Neural progenitor cell (in vitro differentiated cells): ENCODE measurements around the gene DRG2. TPM values are rescaled to one million over a fixed set of nuclear protein-coding genes. Genes with fewer than 3 reads are reported as not detected.

ENCODE experiments used
- DNase-seq: peaks from one replicate; pipeline ENCODE4 v3.0.0-alpha.2; 2016; ENCODE audit warnings: low spot score
- H2AFZ ChIP-seq: fragments of 200-600 bp; sonication (generic); replicated peaks from 2 replicates; pipeline ENCODE4 v1.6.1; 2016; ENCODE audit warnings: antibody characterized with exemption
- H3F3A ChIP-seq: fragments of 200-600 bp; sonication (generic); 2 replicates; pipeline ENCODE4 v1.6.1; 2016; ENCODE audit warnings: antibody characterized with exemption, low read depth
- H3K27ac ChIP-seq: fragments of 200-600 bp; sonication (generic); 2 replicates; pipeline ENCODE4 v1.5.1; 2016; ENCODE audit warnings: mild to moderate bottlenecking
- H3K27me3 ChIP-seq: fragments of 200-600 bp; sonication (generic); 2 replicates; pipeline ENCODE4 v1.6.1; 2016; ENCODE audit warnings: mild to moderate bottlenecking, moderate library complexity
- H3K36me3 ChIP-seq: fragments of 200-600 bp; sonication (generic); 2 replicates; pipeline ENCODE4 v1.5.1; 2016
- H3K4me1 ChIP-seq: fragments of 200-600 bp; sonication (generic); 2 replicates; pipeline ENCODE4 v1.6.1; 2016; ENCODE audit warnings: mixed run types
- H3K4me2 ChIP-seq: fragments of 200-600 bp; sonication (generic); 2 replicates; pipeline ENCODE4 v1.6.1; 2016
- H3K4me3 ChIP-seq: fragments of 200-600 bp; sonication (generic); 2 replicates; pipeline ENCODE4 v1.5.1; 2016
- H3K79me2 ChIP-seq: fragments of 200-600 bp; sonication (generic); 2 replicates; pipeline ENCODE4 v1.6.1; 2016; ENCODE audit warnings: low read depth
- H3K9ac ChIP-seq: fragments of 200-600 bp; sonication (generic); 2 replicates; pipeline ENCODE4 v1.6.1; 2016
- H3K9me3 ChIP-seq: fragments of 200-600 bp; sonication (generic); 2 replicates; pipeline ENCODE4 v1.5.1; 2016; ENCODE audit warnings: low read depth
- H4K20me1 ChIP-seq: fragments of 200-600 bp; sonication (generic); 2 replicates; pipeline ENCODE4 v1.6.1; 2016; ENCODE audit warnings: low read depth
- H3K27ac Mint-ChIP-seq: 3 replicates; pipeline ENCODE4 v1.8.0; 2021; ENCODE audit warnings: mixed read lengths
- H3K27me3 Mint-ChIP-seq: 2 replicates; pipeline ENCODE4 v1.8.0; 2022; ENCODE audit warnings: low read depth, mild to moderate bottlenecking, inconsistent platforms, moderate library complexity, mixed read lengths; ENCODE audit not compliant: insufficient read depth
- H3K36me3 Mint-ChIP-seq: 3 replicates; pipeline ENCODE4 v1.8.0; 2021; ENCODE audit warnings: mixed read lengths
- H3K4me1 Mint-ChIP-seq: 3 replicates; pipeline ENCODE4 v1.8.0; 2021; ENCODE audit warnings: mixed read lengths
- H3K4me3 Mint-ChIP-seq: 3 replicates; pipeline ENCODE4 v1.8.0; 2021; ENCODE audit warnings: mild to moderate bottlenecking, moderate library complexity, mixed read lengths
- H3K9me3 Mint-ChIP-seq: 3 replicates; pipeline ENCODE4 v1.8.0; 2020; ENCODE audit warnings: mixed read lengths
- EZH2 ChIP-seq: fragments of 200-600 bp; sonication (generic); IDR thresholded peaks from 2 replicates; pipeline ENCODE4 v1.6.1; 2017; ENCODE audit warnings: antibody characterized with exemption, mild to moderate bottlenecking, moderate library complexity
- EZH2phosphoT487 ChIP-seq: fragments of 200-600 bp; sonication (generic); IDR thresholded peaks from 2 replicates; pipeline ENCODE4 v1.6.1; 2017; ENCODE audit warnings: antibody characterized with exemption
- total RNA-seq: library from RNA; depleted of rRNA; stranded (reverse); fragments of >200 nt; gene quantifications from 2 replicates; pipeline ENCODE4 v1.2.3, GENCODE V29; 2015; ENCODE audit warnings: low replicate concordance
- TF ChIP-seq, protein P1 (sequence below): fragments of 200-600 bp; sonication (generic); IDR thresholded peaks from 2 replicates; pipeline ENCODE4 v1.5.1; 2017; ENCODE audit warnings: antibody characterized with exemption, mild to moderate bottlenecking

The DRG2 gene
- total RNA-seq, 1 donor from 2014 or later: 24.8 TPM

DNA sequence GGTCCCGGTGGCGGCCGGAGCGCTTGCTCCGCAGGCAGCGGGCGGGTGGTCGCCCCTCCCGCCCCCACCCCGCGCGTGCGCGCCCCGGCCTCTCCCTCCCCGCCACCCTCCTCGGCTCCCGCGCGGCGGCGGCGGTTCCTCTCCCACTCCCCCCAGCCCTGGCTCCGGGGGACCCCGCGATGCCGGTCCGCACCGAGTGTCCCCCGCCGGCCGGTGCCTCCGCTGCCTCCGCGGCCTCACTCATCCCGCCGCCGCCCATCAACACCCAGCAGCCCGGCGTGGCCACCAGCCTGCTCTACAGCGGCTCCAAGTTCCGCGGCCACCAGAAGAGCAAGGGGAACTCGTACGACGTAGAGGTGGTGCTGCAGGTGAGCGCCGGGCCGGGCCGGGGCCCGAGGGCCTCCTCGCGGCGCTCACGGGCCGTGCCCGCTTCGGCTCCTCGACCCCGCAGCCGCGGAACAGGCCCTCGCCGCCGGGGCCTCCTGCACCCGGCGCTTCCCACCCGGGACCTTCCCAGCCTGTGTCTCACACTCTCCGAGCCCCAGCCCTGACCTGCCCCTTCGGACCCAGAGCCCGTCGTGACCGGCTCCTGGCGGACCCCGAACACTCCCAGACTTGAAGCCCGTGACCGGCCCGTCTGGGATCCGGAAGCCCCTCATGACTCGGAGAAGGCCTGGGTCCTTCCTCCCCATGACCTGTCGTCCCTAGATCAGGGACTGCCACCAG is 48.0 kb upstream of the DRG2 start:
- Histone ChIP-seq H4K20me1 (peaks cover 33% of the 10 kb centered on the region), H3K79me2 (peaks cover 38% of the 10 kb centered on the region), H3F3A (peaks cover 6% of the 10 kb centered on the region), H2AFZ (peak overlapping the region; percentile 90), H3K36me3 (no peaks in the 10 kb centered on the region), H3K9me3 (no peaks in the 10 kb centered on the region), H3K4me3 (peak overlapping the region; percentile 81), H3K27ac (no peak overlapping the region), H3K4me1 (peaks cover 7% of the 10 kb centered on the region), H3K9ac (peak overlapping the region; percentile 73), H3K4me2 (peak overlapping the region; percentile 98), H3K27me3 (no peaks in the 10 kb centered on the region)
- Mint-ChIP-seq H3K4me1 (peaks cover 40% of the 10 kb centered on the region), H3K27ac (no peak overlapping the region), H3K36me3 (peaks cover under 1% of the 10 kb centered on the region), H3K9me3 (no peaks in the 10 kb centered on the region), H3K27me3 (peaks cover 5% of the 10 kb centered on the region), H3K4me3 (peak overlapping the region; percentile 97)
- peak; percentile 78 for DNase-seq
- peak; percentile 30 for TF ChIP-seq EZH2phosphoT487
- TF ChIP-seq, protein P1, sequence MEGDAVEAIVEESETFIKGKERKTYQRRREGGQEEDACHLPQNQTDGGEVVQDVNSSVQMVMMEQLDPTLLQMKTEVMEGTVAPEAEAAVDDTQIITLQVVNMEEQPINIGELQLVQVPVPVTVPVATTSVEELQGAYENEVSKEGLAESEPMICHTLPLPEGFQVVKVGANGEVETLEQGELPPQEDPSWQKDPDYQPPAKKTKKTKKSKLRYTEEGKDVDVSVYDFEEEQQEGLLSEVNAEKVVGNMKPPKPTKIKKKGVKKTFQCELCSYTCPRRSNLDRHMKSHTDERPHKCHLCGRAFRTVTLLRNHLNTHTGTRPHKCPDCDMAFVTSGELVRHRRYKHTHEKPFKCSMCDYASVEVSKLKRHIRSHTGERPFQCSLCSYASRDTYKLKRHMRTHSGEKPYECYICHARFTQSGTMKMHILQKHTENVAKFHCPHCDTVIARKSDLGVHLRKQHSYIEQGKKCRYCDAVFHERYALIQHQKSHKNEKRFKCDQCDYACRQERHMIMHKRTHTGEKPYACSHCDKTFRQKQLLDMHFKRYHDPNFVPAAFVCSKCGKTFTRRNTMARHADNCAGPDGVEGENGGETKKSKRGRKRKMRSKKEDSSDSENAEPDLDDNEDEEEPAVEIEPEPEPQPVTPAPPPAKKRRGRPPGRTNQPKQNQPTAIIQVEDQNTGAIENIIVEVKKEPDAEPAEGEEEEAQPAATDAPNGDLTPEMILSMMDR: no peak

DNA sequence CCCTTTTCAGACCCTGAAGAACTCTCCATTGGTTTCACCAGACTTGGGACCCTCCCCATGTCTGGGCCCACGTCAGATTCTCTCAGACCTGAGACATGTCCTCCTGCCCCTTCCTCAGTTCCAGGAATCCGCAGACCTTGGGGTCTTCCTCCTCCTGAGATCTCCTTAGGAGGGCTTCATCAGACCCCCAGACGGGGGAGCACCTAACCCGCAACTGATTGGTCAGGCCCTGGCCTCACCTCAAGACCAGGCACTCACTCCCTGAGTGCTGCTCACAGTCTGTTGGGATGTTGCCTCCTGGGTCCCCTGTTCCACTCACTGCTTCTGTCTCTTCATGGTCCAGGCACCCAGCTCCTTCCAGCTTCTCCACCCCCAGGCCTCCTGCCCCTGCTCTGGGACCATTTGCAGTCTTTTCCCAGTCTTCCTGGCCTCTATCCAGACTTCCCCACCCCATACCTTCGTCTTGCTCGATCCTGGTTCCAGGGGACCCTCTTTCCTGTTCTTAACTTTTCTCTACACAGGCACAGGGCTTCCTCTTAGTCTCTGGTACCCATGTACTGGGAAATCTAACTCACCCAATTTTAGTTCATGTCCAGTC is 47.4 kb upstream of the DRG2 start:
- peak overlapping the region; percentile 95 for H3K4me3 Mint-ChIP-seq
- Histone ChIP-seq H3K4me2 (peak overlapping the region; percentile 98), H3K9ac (peak overlapping the region; percentile 73), H3K9me3 (no peaks in the 10 kb centered on the region), H3K4me3 (peak overlapping the region; percentile 81), H4K20me1 (peaks cover 33% of the 10 kb centered on the region), H3F3A (peaks cover 6% of the 10 kb centered on the region), H3K36me3 (no peaks in the 10 kb centered on the region), H2AFZ (peak overlapping the region; percentile 90), H3K4me1 (peaks cover 7% of the 10 kb centered on the region), H3K27me3 (no peaks in the 10 kb centered on the region), H3K27ac (no peak overlapping the region), H3K79me2 (peaks cover 38% of the 10 kb centered on the region)
- TF ChIP-seq EZH2: no peak
- H3K27me3 Mint-ChIP-seq: peaks cover 5% of the 10 kb centered on the region
- H3K36me3 Mint-ChIP-seq: peaks cover 1% of the 10 kb centered on the region
- no peaks in the 10 kb centered on the region for H3K9me3 Mint-ChIP-seq
- peaks cover 40% of the 10 kb centered on the region for H3K4me1 Mint-ChIP-seq
- DNase-seq: peak; percentile 43
- no peak overlapping the region for H3K27ac Mint-ChIP-seq

DNA sequence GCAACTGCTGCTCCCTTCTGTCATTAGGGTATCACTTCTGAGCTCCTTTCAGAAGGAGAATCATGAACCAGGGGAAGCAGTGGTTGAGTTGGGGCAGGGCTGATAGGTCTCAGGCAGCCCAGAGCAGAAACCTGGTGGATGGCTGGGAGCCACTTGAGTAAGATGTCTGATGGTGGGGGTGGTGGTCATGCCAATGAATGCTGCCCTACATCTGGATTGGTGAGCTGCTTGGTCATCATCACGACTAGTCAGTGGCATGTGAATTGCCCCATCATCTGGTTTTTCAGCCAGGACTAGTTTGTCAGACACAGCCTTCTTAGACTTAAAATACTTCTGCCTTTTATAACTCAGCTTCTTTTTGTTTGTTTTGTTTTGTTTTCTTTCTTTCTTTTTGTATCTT is 46.0 kb upstream of the DRG2 start:
- TF ChIP-seq EZH2 (no peak), EZH2phosphoT487 (no peak)
- TF ChIP-seq, protein P1: no peak
- Histone ChIP-seq H3K4me3 (no peak overlapping the region), H2AFZ (no peak overlapping the region), H4K20me1 (peaks cover 33% of the 10 kb centered on the region), H3F3A (peaks cover 6% of the 10 kb centered on the region), H3K36me3 (no peaks in the 10 kb centered on the region), H3K9me3 (no peaks in the 10 kb centered on the region), H3K79me2 (peaks cover 38% of the 10 kb centered on the region), H3K27ac (no peak overlapping the region), H3K27me3 (no peaks in the 10 kb centered on the region), H3K4me1 (peaks cover 7% of the 10 kb centered on the region), H3K9ac (no peak overlapping the region), H3K4me2 (no peak overlapping the region)
- peaks cover 5% of the 10 kb centered on the region for H3K27me3 Mint-ChIP-seq
- H3K36me3 Mint-ChIP-seq: peaks cover 1% of the 10 kb centered on the region
- H3K9me3 Mint-ChIP-seq: no peaks in the 10 kb centered on the region
- peaks cover 40% of the 10 kb centered on the region for H3K4me1 Mint-ChIP-seq
- peak overlapping the region; percentile 95 for H3K4me3 Mint-ChIP-seq
- no peak overlapping the region for H3K27ac Mint-ChIP-seq
- no peak for DNase-seq

DNA sequence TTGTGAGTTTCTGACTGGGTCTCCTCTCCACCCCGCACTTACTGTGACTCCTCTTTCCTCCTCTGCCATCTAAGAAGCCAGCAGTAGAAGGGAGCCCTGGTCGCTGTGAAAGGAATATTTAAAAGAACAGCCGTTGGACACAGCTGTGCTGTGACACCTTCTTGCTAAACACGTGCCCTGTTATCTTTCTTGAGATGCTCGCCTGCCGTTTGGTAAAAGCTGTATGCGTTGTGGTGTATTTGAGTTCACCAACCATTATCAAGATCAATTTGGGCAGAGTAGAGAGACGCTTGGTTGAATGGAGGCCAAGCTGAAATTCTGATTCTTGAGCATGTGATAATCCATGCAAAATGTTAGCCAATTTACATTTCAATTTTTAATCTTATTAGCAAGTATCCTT is 44.8 kb upstream of the DRG2 start:
- Histone ChIP-seq H3K9ac (no peak overlapping the region), H3K4me3 (no peak overlapping the region), H2AFZ (no peak overlapping the region), H3K4me1 (peaks cover 7% of the 10 kb centered on the region), H3K4me2 (no peak overlapping the region), H3K36me3 (no peaks in the 10 kb centered on the region), H4K20me1 (peaks cover 33% of the 10 kb centered on the region), H3K79me2 (peaks cover 32% of the 10 kb centered on the region), H3F3A (peaks cover 6% of the 10 kb centered on the region), H3K27me3 (no peaks in the 10 kb centered on the region), H3K27ac (no peak overlapping the region), H3K9me3 (no peaks in the 10 kb centered on the region)
- Mint-ChIP-seq H3K4me1 (peaks cover 33% of the 10 kb centered on the region), H3K4me3 (no peak overlapping the region), H3K27ac (no peak overlapping the region), H3K9me3 (no peaks in the 10 kb centered on the region), H3K36me3 (peaks cover 8% of the 10 kb centered on the region), H3K27me3 (peaks cover 5% of the 10 kb centered on the region)
- TF ChIP-seq EZH2 (no peak), EZH2phosphoT487 (no peak)
- TF ChIP-seq, protein P1: no peak
- DNase-seq: no peak
